K562 treated with DMSO at 1 percent for 4 hours (cell line): ENCODE results near the gene GAD2. TPM values are rescaled to one million over a fixed set of nuclear protein-coding genes. Genes with fewer than 3 reads are reported as not detected.

Experiments used
- total RNA-seq: library from RNA; unstranded; fragments of 300-600 nt; gene quantifications from 2 replicates; pipeline ENCODE4 v1.2.3, GENCODE V29; 2022; ENCODE audit not compliant: insufficient read depth

GAD2 gene
- total RNA-seq = not detected in 2 replicates

GRCh38 chr10:26216585-26217395, at the start of gene GAD2:
TSS of gene GAD2 (plus strand) at chr10:26216774. CDS start at chr10:26216810, 36 bp downstream.

Other genes starting within 250 kb of the GAD2 start
- gene APBB1IP, start 221.6 kb downstream of the GAD2 start, total RNA-seq = not detected in 2 replicates